Erythroblast (primary cell): ENCODE results near the gene SH3D21.

ENCODE experiments used
- GATA1 ChIP-seq: IDR thresholded peaks from 2 replicates; pipeline ENCODE4 v1.6.1; 2011; ENCODE audit warnings: low read depth, mild to moderate bottlenecking, control low read depth, low read length, moderate library complexity
- POLR2A ChIP-seq: IDR thresholded peaks from 2 replicates; pipeline ENCODE4 v1.6.1; 2011; ENCODE audit warnings: mild to moderate bottlenecking, low read length

- no peak for TF ChIP-seq POLR2A
- TF ChIP-seq GATA1, result no peak
Observed at GRCh38 chr1:36324353-36324703, 18.2 kb downstream of the SH3D21 start.
